Amniotic epithelial cell (primary cell): ENCODE data around the gene ST6GALNAC4.

ENCODE experiments used
- DNase-seq: peaks from one replicate; pipeline ENCODE4 v3.0.0-alpha.2; 2010; ENCODE audit warnings: low read depth

The ST6GALNAC4 gene

GRCh38 chr9:127912296-127912695, 4.5 kb downstream of the ST6GALNAC4 start:
- DNase-seq, result no peak

DNA sequence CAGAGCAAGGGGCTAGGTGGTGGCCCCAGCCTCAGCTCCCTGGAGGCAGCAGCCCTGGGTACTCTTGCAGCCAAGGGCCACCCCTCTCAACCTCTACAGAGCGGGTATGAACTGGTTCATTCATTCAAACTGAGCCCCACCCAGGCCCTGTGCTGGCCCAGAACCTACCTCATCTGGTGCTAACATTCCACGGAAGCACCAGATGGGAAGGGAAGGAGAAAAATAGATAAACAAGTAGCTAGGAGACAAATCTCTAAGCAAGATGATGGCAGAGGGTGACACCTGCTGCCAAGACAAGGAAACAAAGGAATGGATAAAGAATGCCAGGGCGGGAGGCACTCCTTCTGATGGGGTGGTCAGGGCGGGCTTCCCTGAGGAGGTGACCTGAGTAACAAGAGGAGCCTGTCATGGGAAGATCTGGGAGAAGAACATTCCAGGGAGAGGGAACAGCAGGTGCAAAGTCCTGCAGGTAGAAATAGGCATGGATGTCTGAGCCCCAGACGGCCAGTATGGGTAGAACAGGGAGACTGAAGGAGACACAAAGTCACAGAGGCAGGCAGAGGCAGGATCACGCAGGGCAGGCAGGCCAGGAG, 6.1 kb downstream of the ST6GALNAC4 start:
- DNase-seq, result peak; percentile 42

DNA sequence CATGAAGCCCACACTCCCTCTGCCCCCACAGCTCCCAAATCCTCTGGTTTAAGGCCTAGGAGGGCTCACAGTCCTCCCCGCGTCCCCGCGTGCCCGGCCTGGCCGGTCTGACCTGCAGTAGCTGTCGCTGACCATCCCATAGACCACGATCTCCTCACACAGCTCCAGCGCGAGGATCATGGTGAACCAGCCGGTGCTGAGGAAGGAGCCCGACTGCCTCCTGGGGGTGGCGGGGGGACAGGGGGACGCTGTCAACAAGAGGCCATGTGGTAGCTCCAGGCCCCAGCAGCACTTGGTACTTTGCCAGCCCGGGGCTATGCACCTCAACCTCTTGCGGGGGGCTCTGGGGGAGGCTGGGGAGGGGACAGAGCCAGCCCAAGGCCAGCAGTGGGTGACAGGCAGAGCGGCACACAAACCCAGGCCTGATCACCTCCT, 7.0 kb downstream of the ST6GALNAC4 start:
- no peak for DNase-seq

- DNase-seq, result no peak
Measured at GRCh38 chr9:127908660-127908926, 8.2 kb downstream of the ST6GALNAC4 start.

GRCh38 chr9:127907867-127908659, 8.8 kb downstream of the ST6GALNAC4 start:
- DNase-seq, result no peak

GRCh38 chr9:127905788-127906191, 11.1 kb downstream of the ST6GALNAC4 start:
- no peak for DNase-seq

- no peak for DNase-seq
Measured at GRCh38 chr9:127905004-127905728, 11.7 kb downstream of the ST6GALNAC4 start.

- no peak for DNase-seq
Measured at GRCh38 chr9:127904561-127905003, 12.3 kb downstream of the ST6GALNAC4 start.

GRCh38 chr9:127903557-127904475, 13.0 kb downstream of the ST6GALNAC4 start:
- DNase-seq, result no peak

DNA sequence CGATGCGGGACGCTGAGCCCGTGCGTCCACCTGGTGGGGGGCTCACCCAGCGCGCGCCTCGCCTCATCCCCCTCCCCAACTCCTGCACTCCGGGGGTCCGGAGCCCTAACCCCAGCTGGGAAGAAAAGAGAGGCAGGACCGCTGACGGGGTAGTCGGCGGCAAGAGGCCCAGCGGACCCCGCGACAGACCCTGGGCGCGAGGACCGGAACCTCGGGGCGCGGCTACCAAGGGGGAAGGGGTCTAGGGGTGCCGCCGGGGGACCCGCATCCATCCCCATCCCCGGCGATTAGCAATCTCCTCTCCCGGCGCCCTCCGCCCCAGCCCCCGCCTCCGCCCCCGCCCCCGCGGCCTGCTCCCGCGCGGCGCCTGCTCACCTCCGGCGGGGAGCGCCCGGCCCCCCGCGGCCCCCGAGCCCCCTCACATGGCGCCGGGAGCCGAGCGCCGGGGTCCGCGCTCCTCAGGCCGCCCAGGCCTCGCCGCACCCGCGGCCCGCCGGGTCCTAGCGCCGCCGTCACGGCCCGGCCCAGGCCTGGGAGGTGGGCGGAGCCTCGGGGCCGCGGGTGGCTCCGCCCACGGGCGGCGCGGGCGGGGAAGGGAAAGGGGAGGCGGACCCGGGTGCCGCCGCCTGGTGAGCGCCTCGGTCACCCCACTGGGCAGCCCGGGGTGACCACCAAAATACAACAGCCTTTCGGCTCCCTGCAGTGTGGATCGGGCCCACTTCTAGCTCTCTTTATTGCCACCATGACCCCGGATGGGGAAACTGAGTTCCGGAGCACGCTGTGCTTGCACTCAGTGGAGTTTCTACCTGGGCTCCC, 17.5 kb downstream of the ST6GALNAC4 start, which contains the start of gene ST6GALNAC6:
Gene ST6GALNAC6, minus strand, starts transcription at position 476 of the 816 bp plus-strand sequence. CDS start 1,622 bp downstream, outside the sequence.
- DNase-seq, result peak; percentile 61

- peak; percentile 94 for DNase-seq
Measured at GRCh38 chr9:127898433-127899127, 18.3 kb downstream of the ST6GALNAC4 start.

GRCh38 chr9:127897193-127897692, 19.6 kb downstream of the ST6GALNAC4 start:
- DNase-seq, result peak; percentile 90

GRCh38 chr9:127896395-127897192, 20.2 kb downstream of the ST6GALNAC4 start:
- no peak for DNase-seq

DNA sequence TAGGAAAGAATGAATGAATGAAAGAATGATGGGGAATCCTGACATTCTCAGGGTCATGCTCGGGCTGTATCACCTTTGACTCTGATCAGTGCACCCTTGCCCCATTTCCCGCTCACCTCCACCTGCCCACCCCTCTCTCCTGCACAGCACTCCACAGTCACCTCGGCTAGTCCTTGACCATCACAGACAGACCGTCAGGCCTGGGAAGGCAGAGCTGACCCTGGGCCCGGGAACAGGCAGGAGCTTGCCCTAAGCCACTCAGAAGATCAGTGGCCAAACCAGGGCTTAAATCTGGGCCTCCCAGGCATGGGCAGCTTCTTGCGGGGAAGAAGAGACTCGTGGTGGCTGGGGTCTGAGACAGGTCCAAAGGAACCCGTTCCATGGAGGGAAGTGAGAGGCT, 21.0 kb downstream of the ST6GALNAC4 start:
- DNase-seq, result no peak

- DNase-seq, result no peak
Measured at GRCh38 chr9:127893392-127893791, 23.4 kb downstream of the ST6GALNAC4 start.

DNA sequence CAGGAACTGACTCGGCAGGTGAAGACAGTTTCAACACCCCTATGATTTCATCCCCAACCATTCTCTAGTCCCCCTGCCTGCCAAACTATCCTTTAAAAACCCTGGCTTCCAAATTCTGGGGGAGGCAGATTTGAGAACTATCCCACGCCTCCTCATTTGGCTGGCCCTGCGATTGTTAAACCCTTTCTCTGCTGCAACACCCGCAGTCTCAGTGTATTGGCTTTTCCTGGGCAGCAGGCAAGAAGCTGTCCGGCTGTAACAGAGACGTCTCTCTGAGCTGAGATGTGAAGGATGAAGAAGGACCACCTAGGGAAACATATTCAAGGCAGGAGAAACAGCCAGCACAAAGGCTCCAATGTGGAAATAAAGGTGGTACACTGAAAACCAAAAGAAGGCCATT, 24.0 kb downstream of the ST6GALNAC4 start:
- no peak for DNase-seq

DNA sequence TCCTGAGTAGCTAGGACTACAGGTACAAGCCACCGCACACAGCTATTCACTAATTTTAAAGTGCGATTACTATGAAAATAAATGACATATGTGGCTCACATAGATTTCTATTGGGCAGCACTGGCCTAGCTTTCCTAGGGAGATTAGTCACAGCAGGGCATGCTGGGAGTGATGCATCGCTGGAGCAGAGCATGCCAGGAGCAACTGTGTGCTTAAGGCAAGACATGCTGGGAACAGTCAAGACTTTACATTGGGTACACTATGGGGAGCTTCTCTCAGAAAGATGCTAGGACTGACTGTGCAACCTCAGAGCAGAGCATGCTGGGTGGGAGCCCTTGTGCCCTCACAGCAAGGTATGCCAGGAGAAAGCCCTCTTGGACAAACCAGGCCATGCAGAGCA, 26.8 kb downstream of the ST6GALNAC4 start:
- no peak for DNase-seq

- DNase-seq, result no peak
Measured at GRCh38 chr9:127887792-127888191, 29.0 kb downstream of the ST6GALNAC4 start.

DNA sequence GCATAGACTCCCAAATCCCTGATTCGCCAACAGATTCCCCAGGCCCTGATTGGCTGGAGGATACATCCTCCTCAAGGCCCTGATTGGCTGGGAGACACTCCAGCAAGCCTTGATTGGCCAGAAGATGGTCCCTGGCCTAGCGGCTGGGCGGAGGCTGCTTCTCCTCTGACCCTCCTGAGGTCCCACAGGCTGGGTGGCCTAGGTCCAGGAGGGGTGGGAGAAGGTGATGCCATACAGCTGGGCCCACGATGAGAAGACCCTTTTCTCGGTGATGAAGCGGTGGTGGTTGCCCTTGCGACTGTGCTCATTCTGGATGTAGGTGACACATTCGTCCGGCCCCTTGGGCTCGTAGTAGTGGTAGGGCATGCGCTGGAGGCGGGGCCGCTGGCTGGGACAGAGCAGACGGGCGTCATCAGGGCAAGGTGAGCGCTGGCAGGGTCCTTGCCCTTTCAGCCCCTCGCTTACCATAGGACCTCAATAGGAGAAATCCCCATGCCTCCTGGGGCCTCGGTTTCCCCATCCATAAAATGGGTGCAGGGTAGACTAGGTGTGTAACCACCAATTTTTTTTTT, 30.4 kb downstream of the ST6GALNAC4 start:
- DNase-seq, result no peak
